HepG2 (cell line): ENCODE results near the gene JOSD1. TPM values are rescaled to one million over a fixed set of nuclear protein-coding genes. Genes with fewer than 3 reads are reported as not detected.

ENCODE experiments used
- ATAC-seq: fragments of 200-7000 bp; cut with Tn5 transposase; 3 replicates; pipeline ENCODE4 v1.9.1; 2020; ENCODE audit warnings: mild to moderate bottlenecking, moderate library complexity
- BruUV-seq: library from RNA; stranded (reverse); fragments of 400-500 nt; replicated peaks from 2 replicates; lab custom pipeline; 2021; lab: Mats Ljungman, UMichigan
- CTCF ChIA-PET: fragments of 300-600 bp; formaldehyde crosslinking; extraction: SDS; loops from one replicate; lab custom pipeline; 2021; ENCODE audit warnings: low total read pairs, inconsistent platforms, low intra/inter-chr PET ratio; lab: Yijun Ruan, JAX
- POLR2A ChIA-PET: fragments of 350-600 bp; sonication (Branson Sonifier 250); formaldehyde crosslinking; loops from one replicate; lab custom pipeline; 2020; ENCODE audit warnings: antibody characterized with exemption, inconsistent platforms; lab: Yijun Ruan, JAX
- DNase-seq: peaks from one replicate; pipeline ENCODE4 v3.0.0-alpha.2; 2015; ENCODE audit warnings: low spot score
- FAIRE-seq: peaks from 3 replicates; lab custom pipeline; 2011; peaks lifted over from hg19 to GRCh38; lab: Jason Lieb, UNC
- H2AFZ ChIP-seq: one replicate; pipeline ENCODE4 v1.6.1; 2011; ENCODE audit warnings: low read length, inconsistent platforms
- H3K27ac ChIP-seq: fragments of 300-600 bp; 3 replicates; pipeline ENCODE4 v1.8.0; 2011; ENCODE audit warnings: mixed run types, mild to moderate bottlenecking, mixed read lengths, low read length, inconsistent platforms; ENCODE audit not compliant: insufficient read depth; ENCODE audit errors: extremely low read length
- H3K27me3 ChIP-seq, 2 experiments: fragments of 200-600 bp in 1 of 2; 2 replicates in 1 of 2; 3 replicates in 1 of 2; pipeline versions ENCODE4 v1.6.0 to v1.8.0; 2011; ENCODE audit warnings: low read length in 2 of 2, mild to moderate bottlenecking in 2 of 2, moderate library complexity in 2 of 2, inconsistent platforms in 1 of 2; ENCODE audit not compliant: insufficient read depth in 2 of 2, control insufficient read depth in 1 of 2
- H3K36me3 ChIP-seq, 2 experiments: fragments of 200-600 bp in 1 of 2; replicated peaks in 1 of 2; 2 replicates in 1 of 2; 3 replicates in 1 of 2; pipeline versions ENCODE4 v1.5.1 to v1.8.0; 2011; ENCODE audit warnings: low read length in 2 of 2, inconsistent platforms in 1 of 2; ENCODE audit not compliant: insufficient read depth in 2 of 2, control insufficient read depth in 1 of 2
- H3K4me1 ChIP-seq: 2 replicates; pipeline ENCODE4 v1.5.1; 2012; ENCODE audit warnings: low read length, inconsistent platforms; ENCODE audit not compliant: insufficient read depth
- H3K4me2 ChIP-seq: 2 replicates; pipeline ENCODE4 v1.6.0; 2011; ENCODE audit warnings: low read depth, low read length, inconsistent platforms
- H3K4me3 ChIP-seq, 3 experiments: fragments of 200-600 bp in 1 of 3; sonication (generic), shearing (Covaris generic) in 1 of 3; replicated peaks in 1 of 3; 2 replicates each; pipeline ENCODE4 v1.5.1; 2011 to 2016; ENCODE audit warnings: low read length in 3 of 3, inconsistent platforms in 2 of 3, low read depth in 2 of 3, mild to moderate bottlenecking in 2 of 3, control low read depth in 1 of 3, mixed read lengths in 1 of 3; ENCODE audit not compliant: insufficient read depth in 1 of 3
- H3K79me2 ChIP-seq: one replicate; pipeline ENCODE4 v1.6.1; 2011; ENCODE audit warnings: low read length, inconsistent platforms; ENCODE audit not compliant: insufficient read depth
- H3K9ac ChIP-seq: 2 replicates; pipeline ENCODE4 v1.6.0; 2011; ENCODE audit warnings: mild to moderate bottlenecking, low read depth, low read length, inconsistent platforms; ENCODE audit not compliant: insufficient read depth
- H3K9me3 ChIP-seq: 2 replicates; pipeline ENCODE4 v1.5.1; 2012; ENCODE audit warnings: mild to moderate bottlenecking, low read length
- H4K20me1 ChIP-seq: 2 replicates; pipeline ENCODE4 v1.6.0; 2011; ENCODE audit warnings: inconsistent platforms, mild to moderate bottlenecking, low read length, moderate library complexity; ENCODE audit not compliant: insufficient read depth
- AKNA ChIP-seq: sonication (generic); formaldehyde crosslinking; IDR thresholded peaks from 2 replicates; pipeline ENCODE4 v1.4.0; 2020; ENCODE audit warnings: missing genetic modification reagents, borderline replicate concordance
- WGBS: methylation state at CpG from one replicate; pipeline ENCODE4 v1.1.6; 2017; ENCODE audit warnings: low lambda C conversion rate; 5-methylcytosine and 5-hydroxymethylcytosine counted together
- in situ Hi-C: cut with HindIII; loops from 2 replicates; pipeline ENCODE4 v1.10.0; 2017; ENCODE audit warnings: low pct_unique_long_range_greater_than_20kb; ENCODE audit not compliant: extremely low pct_ligation_motif_present
- intact Hi-C: fragments of 100-400 bp; cut with micrococcal nuclease; formaldehyde crosslinking; loops from one replicate; pipeline ENCODE4 v1.10.0; 2022; ENCODE audit not compliant: unreplicated experiment
- polyA plus RNA-seq, 8 experiments: library from polyadenylated mRNA; depleted of rRNA in 3 of 8; stranded (reverse) in 7 of 8; unstranded in 1 of 8; fragments of >200 nt; fragmentation: Illumina TruSeq in 4 of 8; extraction: Trizol in 4 of 8; gene quantifications; 2 replicates each; pipeline versions ENCODE4 v1.2.1 to v1.2.3, GENCODE V29; 2011 to 2016; ENCODE audit warnings: low read depth in 4 of 8, missing spikeins in 1 of 8, mixed read lengths in 1 of 8; ENCODE audit not compliant: insufficient read depth in 1 of 8
- total RNA-seq, 5 experiments: library from RNA; depleted of rRNA; stranded (reverse); fragments of >200 nt; fragmentation: Illumina TruSeq; extraction: Trizol; gene quantifications; 2 replicates each; pipeline ENCODE4 v1.2.3, GENCODE V29; 2016; ENCODE audit warnings: low read depth in 1 of 5

The JOSD1 gene
- total and polyA plus RNA-seq, 2 of the 13 experiments (the other 11 are each of a cell fraction or from before 2014, with no cell fraction given): 31.7 to 38.4 TPM

- peaks cover 10% of the 10 kb centered on the region; the same call in 1 of the 2 replicates for H3K4me1 ChIP-seq
- H3K4me3 ChIP-seq: no peak overlapping the region
- peaks cover 6 to 8% of the 10 kb centered on the region in 2 experiments; a peak in 3 of 5 replicates for H3K36me3 ChIP-seq
- no peak for DNase-seq
- no peak overlapping the region for H3K4me2 ChIP-seq
- TF ChIP-seq AKNA (CRISPR knock-in tag): no peak
- no peaks in the 10 kb centered on the region for H3K9me3 ChIP-seq
- intact Hi-C loops: no loop called here
- 97% methylated on average over 4 of the region's 5 CpGs for WGBS
- no peaks in the 10 kb centered on the region for H3K27me3 ChIP-seq
- ChIA-PET POLR2A (interaction anchor here (0.6 kb wide), 1 partner anchor 614 kb away, joined by 3 read pairs; no protein-coding TSS in a partner anchor), CTCF (no interaction called here)
- in situ Hi-C loops: no loop called here
- FAIRE-seq: no peak
- no peaks in the 10 kb centered on the region for H4K20me1 ChIP-seq
- BruUV-seq: no TSS peak
- no peak overlapping the region for H2AFZ ChIP-seq
- no peak overlapping the region for H3K27ac ChIP-seq
- H3K9ac ChIP-seq: no peak overlapping the region
- ATAC-seq: no peak
- no peaks in the 10 kb centered on the region for H3K79me2 ChIP-seq
Measured at GRCh38 chr22:38674888-38675287, 25.9 kb downstream of the JOSD1 start.
